Keratinocyte (primary cell): Measurements from ENCODE around the gene CFAP100. TPM values are rescaled to one million over a fixed set of nuclear protein-coding genes. Genes with fewer than 3 reads are reported as not detected.

Experiments
- DNase-seq: peaks from one replicate; pipeline ENCODE4 v3.0.0-alpha.2; 2011; ENCODE audit warnings: low read depth, missing footprints, low spot score
- FAIRE-seq: peaks from 2 replicates; lab custom pipeline; 2011; peaks lifted over from hg19 to GRCh38; lab: Jason Lieb, UNC
- H2AFZ ChIP-seq: 2 replicates; pipeline ENCODE4 v1.6.0; 2012; ENCODE audit warnings: low read length, control low read depth, inconsistent platforms; ENCODE audit not compliant: control insufficient read depth
- H3K27ac ChIP-seq: 2 replicates; pipeline ENCODE4 v1.5.1; 2011; ENCODE audit warnings: low read length; ENCODE audit not compliant: control insufficient read depth, insufficient read depth
- H3K27me3 ChIP-seq: 3 replicates; pipeline ENCODE4 v1.6.0; 2011; ENCODE audit warnings: low read length; ENCODE audit not compliant: control insufficient read depth, insufficient read depth; ENCODE audit errors: extremely low read depth
- H3K36me3 ChIP-seq, 2 experiments: 2 replicates in 1 of 2; 3 replicates in 1 of 2; pipeline ENCODE4 v1.5.1; 2011; ENCODE audit warnings: low read length in 2 of 2, mild to moderate bottlenecking in 1 of 2; ENCODE audit not compliant: control insufficient read depth in 2 of 2, insufficient read depth in 2 of 2; ENCODE audit errors: extremely low read depth in 1 of 2
- H3K4me1 ChIP-seq: 3 replicates; pipeline ENCODE4 v1.5.1; 2011; ENCODE audit warnings: low read length; ENCODE audit not compliant: control insufficient read depth, insufficient read depth; ENCODE audit errors: extremely low read depth
- H3K4me2 ChIP-seq: 3 replicates; pipeline ENCODE4 v1.6.0; 2011; ENCODE audit warnings: low read depth, low read length; ENCODE audit not compliant: control insufficient read depth, insufficient read depth; ENCODE audit errors: extremely low read depth
- H3K4me3 ChIP-seq, 3 experiments: fragments of 200-600 bp in 1 of 3; sonication (generic) in 1 of 3; 2 replicates in 2 of 3; 3 replicates in 1 of 3; pipeline ENCODE4 v1.5.1; 2011 to 2016; ENCODE audit warnings: low read length in 3 of 3, mild to moderate bottlenecking in 3 of 3, control low read depth in 2 of 3, inconsistent platforms in 1 of 3, low read depth in 1 of 3, mixed read lengths in 1 of 3, mixed run types in 1 of 3, moderate library complexity in 1 of 3; ENCODE audit not compliant: control insufficient read depth in 2 of 3, insufficient read depth in 2 of 3; ENCODE audit errors: extremely low read depth in 1 of 3
- H3K79me2 ChIP-seq: 2 replicates; pipeline ENCODE4 v1.6.0; 2012; ENCODE audit warnings: low read length; ENCODE audit not compliant: control insufficient read depth, insufficient read depth
- H3K9ac ChIP-seq: 3 replicates; pipeline ENCODE4 v1.6.0; 2011; ENCODE audit warnings: low read length; ENCODE audit not compliant: control insufficient read depth, insufficient read depth; ENCODE audit errors: extremely low read depth
- H3K9me1 ChIP-seq: 3 replicates; pipeline ENCODE4 v1.6.0; 2011; ENCODE audit warnings: low read length; ENCODE audit not compliant: control insufficient read depth, insufficient read depth; ENCODE audit errors: extremely low read depth
- H3K9me3 ChIP-seq: 2 replicates; pipeline ENCODE4 v1.5.1; 2012; ENCODE audit warnings: low read depth, low read length; ENCODE audit not compliant: control insufficient read depth
- H4K20me1 ChIP-seq: 3 replicates; pipeline ENCODE4 v1.6.0; 2011; ENCODE audit warnings: low read length; ENCODE audit not compliant: control insufficient read depth, insufficient read depth; ENCODE audit errors: extremely low read depth
- CTCF ChIP-seq, 3 experiments: IDR thresholded peaks in 1 of 3; conservative IDR thresholded peaks in 1 of 3; optimal IDR thresholded peaks in 1 of 3; 2 replicates in 2 of 3; 3 replicates in 1 of 3; pipeline versions ENCODE3 to v1.5.1; 2011; ENCODE audit warnings: low read length in 3 of 3, mild to moderate bottlenecking in 3 of 3, moderate library complexity in 2 of 3, control low read depth in 1 of 3, inconsistent platforms in 1 of 3; ENCODE audit not compliant: insufficient read depth in 2 of 3; ENCODE audit errors: extremely low read depth in 1 of 3
- EZH2 ChIP-seq: IDR thresholded peaks from one replicate; pipeline ENCODE4 v1.6.1; 2012; ENCODE audit warnings: inconsistent platforms, mild to moderate bottlenecking, low read length, moderate library complexity
- dilution Hi-C: fragments of 300-500 bp; cut with MboI; formaldehyde crosslinking; loops from one replicate; pipeline ENCODE4 v1.7.0; 2020; ENCODE audit warnings: low sequenced_read_pairs; ENCODE audit not compliant: extremely low pct_ligation_motif_present
- polyA plus RNA-seq, 5 experiments: library from polyadenylated mRNA; depleted of rRNA in 3 of 5; stranded (reverse) in 3 of 5; stranded (forward) in 1 of 5; unstranded in 1 of 5; fragments of >200 nt; gene quantifications; 1 replicate in 1 of 5; 2 replicates in 3 of 5; 3 replicates in 1 of 5; pipeline versions ENCODE4 v1.2.1 to v1.2.3, GENCODE V29; 2011 to 2012; ENCODE audit warnings: missing spikeins in 2 of 5, low read depth in 1 of 5, low replicate concordance in 1 of 5

Gene CFAP100
- polyA plus RNA-seq, 1 donor (not counting 4 experiments of a cell fraction or from before 2014, with no cell fraction given) = not detected

GRCh38 chr3:126375835-126376331 is 18.8 kb upstream of the CFAP100 start:
- Histone ChIP-seq H3K36me3 (no peaks in the 10 kb centered on the region), H3K9ac (no peak overlapping the region), H3K9me1 (no peaks in the 10 kb centered on the region), H4K20me1 (no peaks in the 10 kb centered on the region), H3K27ac (no peak overlapping the region), H3K79me2 (no peaks in the 10 kb centered on the region), H2AFZ (no peak overlapping the region), H3K27me3 (peaks cover 5% of the 10 kb centered on the region), H3K4me3 (no peak overlapping the region), H3K9me3 (no peaks in the 10 kb centered on the region), H3K4me1 (no peaks in the 10 kb centered on the region), H3K4me2 (no peak overlapping the region)
- FAIRE-seq (no peak), DNase-seq (no peak)
- dilution Hi-C loops = no loop called here
- TF ChIP-seq CTCF (optimal IDR thresholded peaks at IDR 0.05 in 1 of 3, IDR thresholded peaks at IDR 0.05 in 1 of 3, conservative IDR thresholded peaks at IDR 0.05 in 1 of 3; ENCODE audit: extremely low read depth in 1 of 3, insufficient read depth in 2 of 3, low read length in 3 of 3) (no peak), EZH2 (no peak)

- no peaks in the 10 kb centered on the region for H4K20me1 ChIP-seq
- dilution Hi-C loops = no loop called here
- no peak overlapping the region for H3K4me2 ChIP-seq
- no peaks in the 10 kb centered on the region for H3K79me2 ChIP-seq
- FAIRE-seq (no peak), DNase-seq (no peak)
- H2AFZ ChIP-seq = no peak overlapping the region
- H3K27me3 ChIP-seq = peaks cover 8% of the 10 kb centered on the region
- H3K36me3 ChIP-seq = no peaks in the 10 kb centered on the region
- H3K4me1 ChIP-seq = no peaks in the 10 kb centered on the region
- H3K4me3 ChIP-seq = no peak overlapping the region
- TF ChIP-seq EZH2 (no peak), CTCF (optimal IDR thresholded peaks at IDR 0.05 in 1 of 3, IDR thresholded peaks at IDR 0.05 in 1 of 3, conservative IDR thresholded peaks at IDR 0.05 in 1 of 3; ENCODE audit: extremely low read depth in 1 of 3, insufficient read depth in 2 of 3, low read length in 3 of 3) (no peak)
- no peak overlapping the region for H3K27ac ChIP-seq
- H3K9me3 ChIP-seq = no peaks in the 10 kb centered on the region
- H3K9ac ChIP-seq = no peak overlapping the region
- H3K9me1 ChIP-seq = no peaks in the 10 kb centered on the region
These were observed 18.3 kb upstream of the CFAP100 start for GRCh38 chr3:126376444-126376843.
